ENCODE results near the gene ARAP2.

GRCh38 chr4:36065274-36065871 lies 178.9 kb downstream of the ARAP2 start:
- no peak for TF ChIP-seq CTCF (conservative IDR thresholded peaks at IDR 0.05 in 1 of 2, IDR thresholded peaks at IDR 0.05 in 1 of 2; ENCODE audit: extremely low read depth in 1 of 2, insufficient read depth in 1 of 2, low read depth in 1 of 2, low read length in 2 of 2)
- TF ChIP-seq EZH2 (IDR thresholded peaks at IDR 0.05; ENCODE audit: borderline replicate concordance, low read length): no peak

Measured in mammary epithelial cell (primary cell).